ENCODE results near the gene RNF38.

- TF ChIP-seq TAF1 (IDR thresholded peaks at IDR 0.05; ENCODE audit: borderline replicate concordance, insufficient read depth, low read length) (no peak), REST (IDR thresholded peaks at IDR 0.05; ENCODE audit: insufficient read depth in 1 of 2, low read depth in 2 of 2, low read length in 2 of 2) (no peak), SIN3A (IDR thresholded peaks at IDR 0.05; ENCODE audit: borderline replicate concordance, insufficient read depth, low read length) (no peak)
Measured at GRCh38 chr9:36415822-36416525, 15.9 kb upstream of the RNF38 start.

All from PFSK-1 (cell line).